H1 (cell line): ENCODE results near the gene TMEM108. TPM values are rescaled to one million over a fixed set of nuclear protein-coding genes. Genes with fewer than 3 reads are reported as not detected.

ENCODE experiments used
- CTCF ChIA-PET: fragments of 300-600 bp; sonication (Branson Sonifier 250); formaldehyde crosslinking; loops from one replicate; lab custom pipeline; 2021; ENCODE audit not compliant: partially characterized antibody; lab: Charles Lee
- POLR2A ChIA-PET: fragments of 300-600 bp; sonication (Branson Sonifier 250); formaldehyde crosslinking; loops from one replicate; lab custom pipeline; 2021; ENCODE audit warnings: inconsistent platforms; ENCODE audit not compliant: partially characterized antibody; lab: Charles Lee
- DNase-seq, 2 experiments: peaks; one replicate each; pipeline versions ENCODE4 v3.0.0 to v3.0.0-alpha.2; 2010 to 2022; ENCODE audit warnings: low spot score in 2 of 2, low read depth in 1 of 2, mixed read lengths in 1 of 2
- FAIRE-seq: peaks from 2 replicates; lab custom pipeline; 2011; peaks lifted over from hg19 to GRCh38; lab: Jason Lieb, UNC
- H2AFZ ChIP-seq: 2 replicates; pipeline ENCODE4 v1.8.1; 2012; ENCODE audit warnings: low read length, inconsistent platforms
- H2AK5ac ChIP-seq: 2 replicates; pipeline ENCODE4 v1.6.1; 2013; ENCODE audit warnings: low read depth, low read length
- H2BK120ac ChIP-seq: replicated peaks from 2 replicates; pipeline ENCODE3; 2013; ENCODE audit warnings: low read depth, low read length, inconsistent platforms
- H2BK12ac ChIP-seq: 2 replicates; pipeline ENCODE4 v1.6.1; 2013; ENCODE audit warnings: low read depth, low read length
- H2BK15ac ChIP-seq: 2 replicates; pipeline ENCODE4 v1.6.1; 2013; ENCODE audit warnings: low read length
- H2BK20ac ChIP-seq: 2 replicates; pipeline ENCODE4 v1.6.1; 2013; ENCODE audit warnings: low read length
- H2BK5ac ChIP-seq: 2 replicates; pipeline ENCODE4 v1.6.1; 2013; ENCODE audit warnings: low read depth, low read length
- H3K14ac ChIP-seq: 2 replicates; pipeline ENCODE4 v1.6.1; 2013; ENCODE audit warnings: inconsistent platforms; ENCODE audit not compliant: insufficient read length
- H3K18ac ChIP-seq: 2 replicates; pipeline ENCODE4 v1.6.1; 2013; ENCODE audit warnings: low read length; ENCODE audit errors: extremely low read depth
- H3K23ac ChIP-seq: 2 replicates; pipeline ENCODE4 v1.6.1; 2013; ENCODE audit warnings: inconsistent platforms; ENCODE audit not compliant: insufficient read length
- H3K23me2 ChIP-seq: 2 replicates; pipeline ENCODE4 v1.6.1; 2013; ENCODE audit warnings: low read depth, low read length
- H3K27ac ChIP-seq: 2 replicates; pipeline ENCODE4 v1.6.1; 2011; ENCODE audit warnings: low read depth, low read length, inconsistent platforms
- H3K27me3 ChIP-seq, 4 experiments: replicated peaks in 1 of 4; 1 replicate in 1 of 4; 2 replicates in 3 of 4; pipeline versions ENCODE4 v1.6.1 to v1.8.1; 2011 to 2013; ENCODE audit warnings: low read length in 3 of 4, mild to moderate bottlenecking in 3 of 4, inconsistent platforms in 2 of 4, mixed read lengths in 2 of 4, moderate library complexity in 1 of 4; ENCODE audit not compliant: control insufficient read depth in 3 of 4, insufficient read depth in 3 of 4; ENCODE audit errors: extremely low read depth in 1 of 4
- H3K36me3 ChIP-seq, 4 experiments: 2 replicates each; pipeline versions ENCODE4 v1.6.1 to v1.8.1; 2011 to 2013; ENCODE audit warnings: mild to moderate bottlenecking in 4 of 4, low read length in 3 of 4, moderate library complexity in 2 of 4, control low read depth in 1 of 4, inconsistent platforms in 1 of 4; ENCODE audit not compliant: insufficient read depth in 4 of 4, control insufficient read depth in 2 of 4
- H3K4ac ChIP-seq: replicated peaks from 2 replicates; pipeline ENCODE3; 2013; ENCODE audit warnings: low read length, low read depth, mixed read lengths, inconsistent platforms; ENCODE audit not compliant: insufficient read length
- H3K4me1 ChIP-seq, 4 experiments: replicated peaks in 1 of 4; 1 replicate in 1 of 4; 2 replicates in 3 of 4; pipeline versions ENCODE4 v1.6.1 to v1.8.1; 2011 to 2013; ENCODE audit warnings: low read length in 3 of 4, inconsistent platforms in 2 of 4, mixed read lengths in 1 of 4; ENCODE audit not compliant: insufficient read depth in 4 of 4, control insufficient read depth in 3 of 4
- H3K4me2 ChIP-seq, 2 experiments: 2 replicates each; pipeline versions ENCODE4 v1.6.1 to v1.8.1; 2011 to 2013; ENCODE audit warnings: low read depth in 2 of 2, low read length in 2 of 2, control low read depth in 1 of 2, inconsistent platforms in 1 of 2, mild to moderate bottlenecking in 1 of 2; ENCODE audit not compliant: insufficient read depth in 1 of 2
- H3K4me3 ChIP-seq, 4 experiments: fragments of 200-600, 300-600 bp in 1 of 4; sonication (generic), shearing (Covaris generic), sonication (Bioruptor Twin) in 1 of 4; 2 replicates each; pipeline versions ENCODE4 v1.5.1 to v1.8.1; 2011 to 2016; ENCODE audit warnings: low read length in 4 of 4, low read depth in 3 of 4, control low read depth in 2 of 4, inconsistent platforms in 2 of 4, mild to moderate bottlenecking in 2 of 4, mixed read lengths in 1 of 4, moderate library complexity in 1 of 4; ENCODE audit not compliant: insufficient read depth in 2 of 4; ENCODE audit errors: extremely low read depth in 1 of 4
- H3K56ac ChIP-seq: replicated peaks from 2 replicates; pipeline ENCODE3; 2013; ENCODE audit warnings: low read depth, mild to moderate bottlenecking, mixed read lengths, low read length, inconsistent platforms; ENCODE audit not compliant: insufficient read length
- H3K79me1 ChIP-seq: 2 replicates; pipeline ENCODE4 v1.6.1; 2013; ENCODE audit warnings: low read depth, low read length, control low read depth
- H3K79me2 ChIP-seq, 2 experiments: 2 replicates each; pipeline versions ENCODE4 v1.6.1 to v1.8.1; 2012 to 2013; ENCODE audit warnings: low read length in 2 of 2, mild to moderate bottlenecking in 2 of 2, inconsistent platforms in 1 of 2; ENCODE audit not compliant: insufficient read depth in 2 of 2, control insufficient read depth in 1 of 2
- H3K9ac ChIP-seq, 4 experiments: replicated peaks in 1 of 4; 1 replicate in 1 of 4; 2 replicates in 3 of 4; pipeline versions ENCODE4 v1.6.1 to v1.8.1; 2011 to 2013; ENCODE audit warnings: low read depth in 3 of 4, low read length in 3 of 4, control low read depth in 2 of 4, mild to moderate bottlenecking in 2 of 4, moderate library complexity in 2 of 4, inconsistent platforms in 1 of 4; ENCODE audit errors: extremely low read depth in 1 of 4
- H3K9me3 ChIP-seq, 2 experiments: 2 replicates each; pipeline versions ENCODE4 v1.6.1 to v1.8.1; 2012 to 2013; ENCODE audit warnings: mild to moderate bottlenecking in 2 of 2, moderate library complexity in 2 of 2, control low read depth in 1 of 2, inconsistent platforms in 1 of 2, low read depth in 1 of 2, low read length in 1 of 2, mixed read lengths in 1 of 2; ENCODE audit not compliant: insufficient read depth in 2 of 2
- H4K20me1 ChIP-seq, 2 experiments: replicated peaks in 1 of 2; 2 replicates each; pipeline versions ENCODE3 to v1.8.1; 2011 to 2013; ENCODE audit warnings: inconsistent platforms in 2 of 2, low read length in 2 of 2, mild to moderate bottlenecking in 1 of 2; ENCODE audit not compliant: insufficient read depth in 2 of 2, control insufficient read depth in 1 of 2
- H4K5ac ChIP-seq: 2 replicates; pipeline ENCODE4 v1.6.1; 2013; ENCODE audit warnings: low read length, low read depth, mixed read lengths, inconsistent platforms; ENCODE audit not compliant: insufficient read length
- H4K8ac ChIP-seq: 2 replicates; pipeline ENCODE4 v1.8.0; 2013; ENCODE audit warnings: mild to moderate bottlenecking, moderate library complexity, low read length, inconsistent platforms; ENCODE audit not compliant: insufficient read depth; ENCODE audit errors: extremely low read depth
- H4K91ac ChIP-seq: replicated peaks from 2 replicates; pipeline ENCODE3; 2013; ENCODE audit warnings: low read length, mixed read lengths, inconsistent platforms; ENCODE audit not compliant: insufficient read length
- BRCA1 ChIP-seq: IDR thresholded peaks from 2 replicates; pipeline ENCODE4 v1.6.1; 2012; ENCODE audit warnings: low read depth, low read length, improper control_type of control experiment
- E2F6 ChIP-seq: IDR thresholded peaks from 2 replicates; pipeline ENCODE4 v1.6.1; 2012; ENCODE audit warnings: inconsistent platforms
- GTF2F1 ChIP-seq: IDR thresholded peaks from 2 replicates; pipeline ENCODE4 v1.6.1; 2012; ENCODE audit warnings: low read depth, low read length, improper control_type of control experiment, borderline replicate concordance
- KDM4A ChIP-seq: IDR thresholded peaks from one replicate; pipeline ENCODE4 v1.7.1; 2012; ENCODE audit warnings: low read depth, mild to moderate bottlenecking, moderate library complexity, low read length, inconsistent platforms; ENCODE audit not compliant: severe bottlenecking
- PHF8 ChIP-seq: fragments of 200-600 bp; sonication (generic); conservative IDR thresholded peaks from 2 replicates; pipeline ENCODE4 v1.7.1; 2012; ENCODE audit warnings: low read depth, mild to moderate bottlenecking, inconsistent platforms, low read length, moderate library complexity
- TAF1 ChIP-seq: IDR thresholded peaks from 2 replicates; pipeline ENCODE4 v1.6.1; 2011; ENCODE audit warnings: mild to moderate bottlenecking, low read depth, low read length
- WGBS, 2 experiments: shearing (Covaris generic) in 1 of 2; methylation state at CpG; one replicate each; pipeline versions ENCODE4 v1.1.6 to v1.1.7; 2013 to 2015; ENCODE audit warnings: low lambda C conversion rate in 2 of 2, mixed read lengths in 2 of 2, inconsistent platforms in 1 of 2, low coverage in 1 of 2, missing lambda C conversion rate in 1 of 2; ENCODE audit not compliant: insufficient replicate concordance in 2 of 2, insufficient coverage in 1 of 2, insufficient read length in 1 of 2; ENCODE audit errors: extremely low coverage in 1 of 2, missing lambda C conversion rate in 1 of 2; 5-methylcytosine and 5-hydroxymethylcytosine counted together
- polyA plus RNA-seq, 7 experiments: library from polyadenylated mRNA; depleted of rRNA in 3 of 7; stranded (reverse) in 5 of 7; unstranded in 2 of 7; fragments of >200 nt in 5 of 7; fragments of 200-250 nt in 2 of 7; gene quantifications; 1 replicate in 5 of 7; 2 replicates in 1 of 7; 4 replicates in 1 of 7; pipeline versions ENCODE4 v1.2.1 to v1.2.3, GENCODE V29; 2011 to 2013; ENCODE audit warnings: missing spikeins in 2 of 7, mixed read lengths in 2 of 7
- total RNA-seq: library from RNA; stranded (reverse); fragmentation: NEBNext Ultra II Directional; extraction: Animal tissue kit (Norgen Biotek cat#: 25700); gene quantifications from 2 replicates; pipeline ENCODE4 v1.2.1, GENCODE V29; 2021

TMEM108 gene
- total and polyA plus RNA-seq, 2 of the 8 experiments (the other 6 are each of a cell fraction or from before 2014, with no cell fraction given), result 14.3 to 16.2 TPM

- H3K4me1 ChIP-seq, result no peaks in the 10 kb centered on the region; a peak in 1 of 7 replicates
- no peak overlapping the region for H3K27ac ChIP-seq
- H3K9me3 ChIP-seq, result peaks cover 0 to 3% of the 10 kb centered on the region in 2 experiments; a peak in 1 of 4 replicates
- FAIRE-seq, result no peak
- no peak overlapping the region for H4K8ac ChIP-seq
- CTCF ChIA-PET, result interaction anchor here (1.2 kb wide), 1 partner anchor 25 kb away, joined by 4 read pairs; no protein-coding TSS in a partner anchor
- H4K20me1 ChIP-seq, result no peaks in the 10 kb centered on the region
- H3K9ac ChIP-seq, result no peak overlapping the region
- TF ChIP-seq TAF1, result no peak
- no peak for TF ChIP-seq GTF2F1
- no peak for TF ChIP-seq E2F6
- TF ChIP-seq BRCA1, result no peak
- no peak for TF ChIP-seq KDM4A
- TF ChIP-seq PHF8, result no peak
- no peak overlapping the region for H4K91ac ChIP-seq
- no peak overlapping the region for H2AFZ ChIP-seq
- H2BK12ac ChIP-seq, result no peak overlapping the region
- no peak overlapping the region for H3K23ac ChIP-seq
- no peak overlapping the region for H2AK5ac ChIP-seq
- H3K4me2 ChIP-seq, result no peak overlapping the region
- 83% methylated on average over 1 of the region's 1 CpG; no CpG with 5 or more reads in 1 of the 2 experiments for WGBS, 2 experiments
- H2BK20ac ChIP-seq, result no peak overlapping the region
- H3K4me3 ChIP-seq, result no peak overlapping the region
- H3K79me2 ChIP-seq, result no peaks in the 10 kb centered on the region
- no peak overlapping the region for H3K4ac ChIP-seq
- H2BK120ac ChIP-seq, result no peak overlapping the region
- no peak for DNase-seq
- no peak overlapping the region for H3K18ac ChIP-seq
- H3K79me1 ChIP-seq, result no peaks in the 10 kb centered on the region
- no peak overlapping the region for H3K14ac ChIP-seq
- H2BK15ac ChIP-seq, result no peak overlapping the region
- POLR2A ChIA-PET, result no interaction called here
- H2BK5ac ChIP-seq, result no peak overlapping the region
- H4K5ac ChIP-seq, result no peak overlapping the region
- no peaks in the 10 kb centered on the region for H3K23me2 ChIP-seq
- no peak overlapping the region for H3K56ac ChIP-seq
- no peaks in the 10 kb centered on the region for H3K27me3 ChIP-seq
- no peaks in the 10 kb centered on the region for H3K36me3 ChIP-seq
Observed at GRCh38 chr3:133093366-133093765, 55.2 kb downstream of the TMEM108 start.
